HK-2 (cell line): ENCODE measurements around the gene SCTR.
"Not testable (repeated sequence)": the region's sequence is repeated elsewhere in the genome, so short reads cannot be mapped to it uniquely, and the experiment has no call there.

Experiments
- DNase-seq: peaks from one replicate; pipeline ENCODE4 v3.0.0-alpha.2; 2018; ENCODE audit not compliant: unreplicated experiment

Gene SCTR

GRCh38 chr2:119408221-119408619, 116.1 kb downstream of the SCTR start:
- DNase-seq = no peak

- peak; percentile 50 for DNase-seq
Observed at GRCh38 chr2:119407430-119408220, 116.7 kb downstream of the SCTR start.

- no peak for DNase-seq
Observed at GRCh38 chr2:119405151-119405550, 119.1 kb downstream of the SCTR start.

GRCh38 chr2:119403618-119404017, 120.7 kb downstream of the SCTR start:
- not testable (repeated sequence) for DNase-seq

GRCh38 chr2:119402645-119403560, 121.4 kb downstream of the SCTR start:
- no peak for DNase-seq

- DNase-seq = no peak
Observed at GRCh38 chr2:119402106-119402505, 122.2 kb downstream of the SCTR start.

- no peak for DNase-seq
Observed at GRCh38 chr2:119397196-119397595, 127.1 kb downstream of the SCTR start.

- DNase-seq = no peak
Observed at GRCh38 chr2:119393971-119394748, 130.1 kb downstream of the SCTR start.
